K562 (cell line): Measurements from ENCODE around the gene KRTAP15-1. TPM values are rescaled to one million over a fixed set of nuclear protein-coding genes. Genes with fewer than 3 reads are reported as not detected.

Experiments used
- ATAC-seq: fragments of 200-7000 bp; cut with Tn5 transposase; 3 replicates; pipeline ENCODE4 v1.9.1; 2020; ENCODE audit warnings: moderate library complexity
- BruUV-seq: library from RNA; stranded (reverse); fragments of 400-500 nt; replicated peaks from 2 replicates; lab custom pipeline; 2021; lab: Mats Ljungman, UMichigan
- CTCF ChIA-PET: fragments of 300-600 bp; formaldehyde crosslinking; extraction: SDS; loops from one replicate; lab custom pipeline; 2021; ENCODE audit warnings: low intra/inter-chr PET ratio; lab: Yijun Ruan, JAX
- POLR2A ChIA-PET: fragments of 300-600, 350-650 bp; sonication (Branson Sonifier 250); formaldehyde crosslinking; extraction: SDS; loops from one replicate; lab custom pipeline; 2021; ENCODE audit warnings: antibody characterized with exemption, inconsistent platforms; lab: Yijun Ruan, JAX
- DNase-seq, 4 experiments: peaks; one replicate each; pipeline versions ENCODE4 v3.0.0 to v3.0.0-alpha.2; 2011 to 2018; ENCODE audit warnings: low spot score in 3 of 4, mixed read lengths in 3 of 4; ENCODE audit errors: extremely low read depth in 1 of 4
- FAIRE-seq: peaks from 2 replicates; lab custom pipeline; 2011; peaks lifted over from hg19 to GRCh38; lab: Jason Lieb, UNC
- H2AFZ ChIP-seq: 2 replicates; pipeline ENCODE4 v1.6.0; 2011; ENCODE audit warnings: low read depth, low read length, control low read depth, inconsistent platforms
- H3K27ac ChIP-seq: fragments of 200-600 bp; 3 replicates; pipeline ENCODE4 v1.8.0; 2011; ENCODE audit warnings: low read depth, mild to moderate bottlenecking, control low read depth, inconsistent platforms, low read length, moderate library complexity, mixed read lengths; ENCODE audit errors: extremely low read depth
- H3K27me3 ChIP-seq, 2 experiments: fragments of 300-600 bp in 1 of 2; 2 replicates in 1 of 2; 3 replicates in 1 of 2; pipeline versions ENCODE4 v1.6.0 to v1.8.0; 2011; ENCODE audit warnings: inconsistent platforms in 2 of 2, low read length in 2 of 2, mild to moderate bottlenecking in 1 of 2, mixed read lengths in 1 of 2, moderate library complexity in 1 of 2; ENCODE audit not compliant: control insufficient read depth in 2 of 2, insufficient read depth in 2 of 2
- H3K36me3 ChIP-seq: fragments of 300-600 bp; 3 replicates; pipeline ENCODE4 v1.8.0; 2011; ENCODE audit warnings: mild to moderate bottlenecking, low read length, inconsistent platforms; ENCODE audit not compliant: control insufficient read depth, insufficient read depth
- H3K4me1 ChIP-seq, 2 experiments: fragments of 200-600 bp in 1 of 2; replicated peaks in 1 of 2; 2 replicates in 1 of 2; 3 replicates in 1 of 2; pipeline versions ENCODE4 v1.5.1 to v1.8.0; 2011; ENCODE audit warnings: inconsistent platforms in 2 of 2, low read length in 2 of 2, mild to moderate bottlenecking in 1 of 2, mixed read lengths in 1 of 2, moderate library complexity in 1 of 2; ENCODE audit not compliant: control insufficient read depth in 2 of 2, insufficient read depth in 2 of 2
- H3K4me2 ChIP-seq: 2 replicates; pipeline ENCODE4 v1.6.1; 2011; ENCODE audit warnings: low read length, control low read depth, inconsistent platforms, mixed read lengths; ENCODE audit not compliant: insufficient read depth
- H3K4me3 ChIP-seq: fragments of 200-600 bp; sonication (generic), shearing (Covaris generic); 2 replicates; pipeline ENCODE4 v1.5.1; 2016; ENCODE audit warnings: control low read depth, inconsistent platforms
- H3K79me2 ChIP-seq: fragments of 200-600 bp; 3 replicates; pipeline ENCODE4 v1.8.0; 2011; ENCODE audit warnings: low read length, inconsistent platforms; ENCODE audit not compliant: control insufficient read depth, insufficient read depth
- H3K9ac ChIP-seq, 2 experiments: 2 replicates each; pipeline versions ENCODE4 v1.6.0 to v1.6.1; 2011; ENCODE audit warnings: low read depth in 2 of 2, low read length in 2 of 2, control low read depth in 1 of 2, inconsistent platforms in 1 of 2, mild to moderate bottlenecking in 1 of 2, mixed read lengths in 1 of 2; ENCODE audit not compliant: insufficient read depth in 1 of 2
- H3K9me1 ChIP-seq: one replicate; pipeline ENCODE4 v1.6.0; 2011; ENCODE audit warnings: inconsistent platforms, mild to moderate bottlenecking, low read length, moderate library complexity; ENCODE audit not compliant: control insufficient read depth, insufficient read depth
- H3K9me3 ChIP-seq: replicated peaks from 2 replicates; pipeline ENCODE4 v1.5.1; 2011; ENCODE audit warnings: low read depth, low read length, inconsistent platforms; ENCODE audit not compliant: control insufficient read depth, insufficient read depth
- H4K20me1 ChIP-seq: replicated peaks from 2 replicates; pipeline ENCODE4 v1.6.1; 2011; ENCODE audit warnings: low read length, inconsistent platforms, mixed read lengths; ENCODE audit not compliant: control insufficient read depth, insufficient read depth
- CBFA2T3 ChIP-seq: fragments of 450-650 bp; IDR thresholded peaks from 2 replicates; pipeline ENCODE4 v1.6.1; 2017
- CBX8 ChIP-seq: fragments of 200-600 bp; sonication (generic); IDR thresholded peaks from 2 replicates; pipeline ENCODE4 v1.6.1; 2012; ENCODE audit warnings: borderline replicate concordance, mixed run types, low read depth, mild to moderate bottlenecking, moderate library complexity, mixed read lengths, low read length, control low read depth, inconsistent platforms; ENCODE audit not compliant: poor library complexity, severe bottlenecking; ENCODE audit errors: extremely low read depth
- CREM ChIP-seq: IDR thresholded peaks from 2 replicates; pipeline ENCODE4 v1.6.1; 2014; ENCODE audit warnings: antibody characterized with exemption, low read depth
- DPF2 ChIP-seq: fragments of 450-650 bp; IDR thresholded peaks from 2 replicates; pipeline ENCODE4 v1.6.1; 2016
- KAT8 ChIP-seq: fragments of 450-650 bp; IDR thresholded peaks from 2 replicates; pipeline ENCODE4 v1.6.1; 2016; ENCODE audit warnings: low read depth, mild to moderate bottlenecking
- MYBL2 ChIP-seq, 2 experiments: fragments of 450-650 bp in 1 of 2; sonication (generic) in 1 of 2; formaldehyde crosslinking in 1 of 2; IDR thresholded peaks; 2 replicates each; pipeline versions ENCODE4 v1.6.1 to v1.8.1; 2017 to 2022; ENCODE audit warnings: borderline replicate concordance in 1 of 2, inconsistent platforms in 1 of 2, low read depth in 1 of 2, mild to moderate bottlenecking in 1 of 2, missing genetic modification reagents in 1 of 2, moderate library complexity in 1 of 2
- NFYB ChIP-seq: IDR thresholded peaks from 2 replicates; pipeline ENCODE4 v1.6.1; 2011; ENCODE audit warnings: mild to moderate bottlenecking, moderate library complexity; ENCODE audit not compliant: insufficient read length; ENCODE audit errors: extremely low read depth
- PHB ChIP-seq: fragments of 250-450 bp; sonication (Bioruptor Pico); IDR thresholded peaks from 2 replicates; pipeline ENCODE4 v1.5.0; 2021
- POLR2A ChIP-seq: fragments of 450-650 bp; conservative IDR thresholded peaks from 2 replicates; pipeline ENCODE4 v1.6.1; 2016
- SAFB2 ChIP-seq: fragments of 200-400 bp; formaldehyde crosslinking; IDR thresholded peaks from 2 replicates; pipeline ENCODE4 v1.6.1; 2018; ENCODE audit warnings: borderline replicate concordance, low read length, low read depth, moderate library complexity; ENCODE audit not compliant: severe bottlenecking
- SNRNP70 ChIP-seq: fragments of 200-400 bp; formaldehyde crosslinking; optimal IDR thresholded peaks from 2 replicates; pipeline ENCODE3; 2017; ENCODE audit warnings: low read depth, low read length
- STAT5B ChIP-seq: fragments of 250-450 bp; sonication (Bioruptor Pico); IDR thresholded peaks from 2 replicates; pipeline ENCODE4 v1.8.0; 2021; ENCODE audit warnings: mild to moderate bottlenecking, inconsistent platforms
- ZZZ3 ChIP-seq: fragments of 450-650 bp; IDR thresholded peaks from 2 replicates; pipeline ENCODE4 v1.6.1; 2016; ENCODE audit warnings: antibody characterized with exemption, mild to moderate bottlenecking, moderate library complexity
- in situ Hi-C: fragments of 300-500 bp; cut with MboI; formaldehyde crosslinking; loops from 4 replicates; pipeline ENCODE4 v1.15.0; 2018; ENCODE audit warnings: inconsistent platforms, mixed read lengths
- intact Hi-C: fragments of 100-400 bp; cut with micrococcal nuclease; formaldehyde crosslinking; loops from 2 replicates; pipeline ENCODE4 v1.14.2; 2022
- polyA plus RNA-seq, 8 experiments: library from polyadenylated mRNA; depleted of rRNA in 4 of 8; stranded (reverse) in 5 of 8; unstranded in 3 of 8; fragments of >200 nt; fragmentation: Nextera tagmentation in 2 of 8; fragmentation: Illumina TruSeq in 1 of 8; extraction: Ambion mirVana in 2 of 8; extraction: Trizol in 1 of 8; gene quantifications; 2 replicates each; pipeline versions ENCODE4 v1.2.1 to v1.2.3, GENCODE V29; 2011 to 2014; ENCODE audit warnings: inconsistent platforms in 1 of 8, missing spikeins in 1 of 8
- total RNA-seq, 7 experiments: library from RNA; depleted of rRNA in 6 of 7; stranded (reverse); fragments of >200 nt in 6 of 7; fragmentation: Illumina TruSeq in 2 of 7; extraction: Trizol in 2 of 7; gene quantifications; 2 replicates each; pipeline versions ENCODE4 v1.2.1 to v1.2.3, GENCODE V29; 2011 to 2021; ENCODE audit warnings: low replicate concordance in 1 of 7

KRTAP15-1 gene
- total and polyA plus RNA-seq, 9 of the 15 experiments (the other 6 are each of a cell fraction or from before 2014, with no cell fraction given), result not detected

- ChIA-PET CTCF (no interaction called here), POLR2A (no interaction called here)
- H3K4me1 ChIP-seq, result no peaks in the 10 kb centered on the region
- no peak overlapping the region for H3K9ac ChIP-seq
- FAIRE-seq (no peak), DNase-seq (no peak), ATAC-seq (no peak)
- H3K79me2 ChIP-seq, result no peaks in the 10 kb centered on the region
- no TSS peak for BruUV-seq
- H3K36me3 ChIP-seq, result no peaks in the 10 kb centered on the region
- intact Hi-C loops (no loop called here), in situ Hi-C loops (no loop called here)
- no peak overlapping the region for H3K4me2 ChIP-seq
- no peak for TF ChIP-seq SNRNP70
- no peak for TF ChIP-seq SAFB2
- no peak for TF ChIP-seq MYBL2 (IDR thresholded peaks at IDR 0.05; ENCODE audit: low read depth)
- TF ChIP-seq MYBL2 (CRISPR knock-in tag; IDR thresholded peaks at IDR 0.05; ENCODE audit: borderline replicate concordance), result no peak
- no peak for TF ChIP-seq KAT8
- TF ChIP-seq PHB, result no peak
- no peak for TF ChIP-seq POLR2A
- no peak for TF ChIP-seq CREM
- no peak for TF ChIP-seq NFYB
- TF ChIP-seq STAT5B (CRISPR knock-in tag), result no peak
- no peak for TF ChIP-seq ZZZ3
- TF ChIP-seq CBX8, result no peak
- TF ChIP-seq DPF2, result no peak
- no peak for TF ChIP-seq CBFA2T3
- no peaks in the 10 kb centered on the region for H4K20me1 ChIP-seq
- H3K9me3 ChIP-seq, result no peaks in the 10 kb centered on the region; the same call in 1 of the 2 replicates
- no peak overlapping the region for H3K27ac ChIP-seq
- no peak overlapping the region for H2AFZ ChIP-seq
- H3K27me3 ChIP-seq, result no peaks in the 10 kb centered on the region
- no peak overlapping the region for H3K4me3 ChIP-seq
- no peaks in the 10 kb centered on the region for H3K9me1 ChIP-seq
These were observed 3.2 kb downstream of the KRTAP15-1 start for GRCh38 chr21:30443226-30443625.
